H1 (cell line): ENCODE data around the gene USP6. TPM values are rescaled to one million over a fixed set of nuclear protein-coding genes. Genes with fewer than 3 reads are reported as not detected.

Experiments
- CBX5 ChIP-seq: fragments of 300-800, 300-1000 bp; sonication (generic); IDR thresholded peaks from 2 replicates; pipeline ENCODE4 v1.7.1; 2016; ENCODE audit warnings: antibody characterized with exemption, low read length, low read depth
- SAP30 ChIP-seq: fragments of 300-600 bp; sonication (generic); IDR thresholded peaks from 2 replicates; pipeline ENCODE4 v1.7.1; 2012; ENCODE audit warnings: low read length, moderate library complexity, mild to moderate bottlenecking, inconsistent platforms; ENCODE audit not compliant: insufficient read depth, insufficient replicate concordance
- SP2 ChIP-seq: IDR thresholded peaks from 2 replicates; pipeline ENCODE4 v1.6.1; 2012; ENCODE audit warnings: mild to moderate bottlenecking, low read length, inconsistent platforms
- SP4 ChIP-seq: IDR thresholded peaks from 2 replicates; pipeline ENCODE4 v1.6.1; 2012; ENCODE audit warnings: low read length, inconsistent platforms
- polyA plus RNA-seq, 7 experiments: library from polyadenylated mRNA; depleted of rRNA in 3 of 7; stranded (reverse) in 5 of 7; unstranded in 2 of 7; fragments of >200 nt in 5 of 7; fragments of 200-250 nt in 2 of 7; gene quantifications; 1 replicate in 5 of 7; 2 replicates in 1 of 7; 4 replicates in 1 of 7; pipeline versions ENCODE4 v1.2.1 to v1.2.3, GENCODE V29; 2011 to 2013; ENCODE audit warnings: missing spikeins in 2 of 7, mixed read lengths in 2 of 7
- total RNA-seq: library from RNA; stranded (reverse); fragmentation: NEBNext Ultra II Directional; extraction: Animal tissue kit (Norgen Biotek cat#: 25700); gene quantifications from 2 replicates; pipeline ENCODE4 v1.2.1, GENCODE V29; 2021

The USP6 gene
- total and polyA plus RNA-seq, 2 of the 8 experiments (the other 6 are each of a cell fraction or from before 2014, with no cell fraction given): 0.08 to 0.32 TPM

DNA sequence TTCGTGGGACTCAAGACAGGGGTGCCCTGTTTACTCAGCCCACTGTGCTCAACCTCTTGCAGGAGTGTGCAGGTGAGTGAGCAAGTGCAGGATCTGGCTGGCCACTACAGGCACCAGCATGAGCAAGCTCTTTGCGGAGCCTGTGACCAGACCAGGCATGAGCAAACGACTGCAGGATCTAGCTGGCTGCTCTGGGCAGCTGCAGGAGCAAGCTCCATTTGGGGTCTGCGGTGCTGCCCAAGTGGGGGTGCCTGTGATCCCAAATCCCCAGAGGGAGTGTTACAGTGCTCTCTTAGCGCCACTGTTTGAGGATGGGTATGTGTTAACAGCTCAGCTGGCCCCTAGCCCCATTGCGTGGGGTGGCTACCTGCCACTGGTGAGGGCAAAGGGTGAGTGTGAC, 2.4 kb downstream of the USP6 start (continued):
- TF ChIP-seq SAP30 (no peak), CBX5 (no peak), SP2 (no peak), SP4 (no peak)
